ENCODE data around the gene TMEM214.

Gene TMEM214

DNA sequence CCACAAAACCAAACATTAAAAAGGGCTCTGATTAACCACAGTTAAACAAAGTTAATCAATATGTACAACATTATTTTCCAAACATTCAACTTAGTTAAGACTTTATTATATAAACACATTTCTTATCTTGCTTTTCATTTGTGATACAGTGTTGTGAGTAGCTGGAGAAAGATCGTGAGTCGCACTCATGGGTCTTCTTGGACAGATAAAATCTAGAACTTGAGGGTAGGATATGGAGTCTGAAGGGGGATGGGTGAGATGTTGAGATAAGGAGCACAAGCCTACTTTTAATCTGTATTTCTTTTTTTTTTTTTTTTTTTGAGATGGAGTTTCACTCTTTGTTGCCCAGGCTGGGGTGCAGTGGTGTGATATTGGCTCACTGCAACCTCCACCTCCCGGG, 22.6 kb upstream of the TMEM214 start:
- no peak for DNase-seq

DNA sequence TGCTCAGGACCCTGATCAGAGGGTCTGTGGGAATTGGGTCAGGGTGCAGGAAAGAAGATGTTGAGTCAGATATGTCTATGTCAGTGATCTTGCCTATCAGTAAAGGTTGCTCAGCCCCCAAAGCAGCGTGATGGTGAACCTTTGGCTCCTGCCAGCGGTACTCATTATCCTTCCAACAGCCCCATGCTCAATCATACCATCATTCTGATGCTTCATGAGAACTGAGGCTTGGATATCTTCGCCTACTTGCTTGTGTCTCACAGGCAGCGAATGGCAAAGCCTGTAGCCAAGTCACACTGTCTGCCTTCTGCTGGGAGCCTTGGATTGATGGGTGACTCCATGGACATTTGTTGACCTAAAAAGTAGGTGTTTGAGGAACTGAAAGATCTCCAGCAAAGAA, 19.0 kb upstream of the TMEM214 start:
- no peak for DNase-seq

DNA sequence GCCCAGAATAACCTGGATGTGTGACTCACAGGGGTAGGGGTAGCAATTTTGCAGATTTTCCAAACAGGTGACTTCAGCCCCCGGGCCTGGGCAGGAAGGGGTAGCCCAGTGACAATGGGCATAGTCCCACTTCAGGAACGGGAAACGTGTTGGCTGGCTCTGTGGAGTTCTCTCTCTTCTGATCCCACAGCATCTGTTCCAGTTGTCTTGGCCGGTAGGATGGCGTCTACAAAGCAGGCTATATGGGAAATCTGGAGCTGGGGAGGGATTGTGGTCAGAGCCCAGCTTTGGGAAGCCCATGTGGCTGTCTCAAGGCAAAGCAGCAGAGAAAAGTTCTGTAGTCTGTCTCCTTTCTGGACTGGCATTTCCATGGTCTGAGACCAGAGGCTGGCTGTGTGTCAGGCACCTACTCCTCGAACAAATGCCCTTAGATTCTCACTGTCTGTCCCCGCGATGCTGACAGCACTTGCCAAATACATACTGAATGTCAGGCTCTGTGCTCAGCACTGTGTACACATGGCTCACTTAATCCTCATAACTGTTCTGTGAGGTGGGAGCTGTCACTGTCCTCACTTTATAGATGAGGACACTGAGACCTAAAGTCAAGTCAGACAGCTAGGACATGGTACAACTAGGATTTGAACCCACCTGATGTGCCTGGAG, 17.9 kb upstream of the TMEM214 start:
- DNase-seq, result peak in 8 of 51 donors; percentile 5 to 20 (median 15)

DNA sequence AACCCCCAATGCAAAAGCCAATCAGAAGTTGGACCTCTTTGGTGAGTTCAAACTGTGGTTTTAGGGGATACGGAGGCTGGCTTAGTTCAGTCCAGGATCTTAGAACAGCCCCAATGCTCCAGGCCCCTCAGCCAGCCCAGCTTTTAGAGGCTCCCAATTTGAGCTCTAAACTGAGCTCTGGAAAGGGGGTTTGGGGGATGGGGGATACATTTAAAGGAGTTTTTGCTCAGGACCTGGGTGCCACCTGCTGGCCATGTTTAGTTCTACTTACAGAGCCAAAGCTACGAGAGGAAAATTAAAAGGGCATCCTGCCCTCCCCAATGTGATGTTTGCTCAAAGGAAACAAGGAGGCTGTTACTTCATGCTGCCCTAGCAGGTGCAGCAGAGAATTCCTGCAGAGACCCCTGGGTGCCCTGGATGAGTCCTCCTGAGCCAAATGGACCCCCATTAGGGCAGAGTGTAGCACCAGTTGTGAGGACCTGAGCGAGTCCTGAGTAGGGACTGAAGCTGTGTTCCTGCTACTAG, 15.9 kb upstream of the TMEM214 start:
- DNase-seq, result peak in 29 of 51 donors; percentile 5 to 69 (median 27)

DNA sequence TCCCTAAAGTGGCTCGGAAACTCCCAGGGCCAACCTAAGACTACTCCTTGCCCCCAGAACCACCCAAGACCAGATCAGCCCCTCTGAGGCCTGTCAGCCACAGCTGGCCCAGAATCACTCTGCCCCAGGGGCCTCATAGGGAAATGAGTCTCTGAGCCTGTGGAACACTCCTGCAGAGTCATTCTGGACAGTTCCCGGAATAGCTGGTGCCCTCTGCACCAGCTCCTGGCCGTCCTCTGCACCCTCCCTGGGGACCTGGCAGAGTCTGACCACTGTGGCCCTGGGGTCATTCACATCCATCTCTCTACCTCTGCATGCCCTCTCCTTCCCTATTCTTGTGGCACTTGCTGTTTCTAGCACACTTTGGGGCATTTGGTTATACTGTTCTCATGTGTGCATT, 14.6 kb upstream of the TMEM214 start:
- no peak for DNase-seq

DNA sequence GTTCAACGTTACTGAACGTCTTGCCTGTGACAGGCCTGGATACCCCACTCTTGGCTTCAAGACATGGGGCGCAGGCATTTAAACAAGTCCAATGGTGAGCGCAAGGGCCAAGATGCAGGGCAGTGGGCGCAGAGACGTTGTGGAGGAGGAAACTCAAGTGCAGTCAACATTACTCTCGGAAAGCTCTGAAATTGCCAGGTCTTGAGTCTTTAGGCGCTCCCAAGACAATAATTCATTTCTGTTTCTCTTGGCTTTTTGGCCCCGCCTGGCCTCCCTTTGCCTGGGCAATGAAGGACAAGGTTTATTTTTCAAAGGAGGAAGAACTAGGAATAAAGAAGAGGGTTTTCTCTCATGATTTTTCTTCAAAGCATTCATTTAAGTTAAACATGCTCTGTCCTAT, 13.3 kb upstream of the TMEM214 start:
- no peak for DNase-seq

DNA sequence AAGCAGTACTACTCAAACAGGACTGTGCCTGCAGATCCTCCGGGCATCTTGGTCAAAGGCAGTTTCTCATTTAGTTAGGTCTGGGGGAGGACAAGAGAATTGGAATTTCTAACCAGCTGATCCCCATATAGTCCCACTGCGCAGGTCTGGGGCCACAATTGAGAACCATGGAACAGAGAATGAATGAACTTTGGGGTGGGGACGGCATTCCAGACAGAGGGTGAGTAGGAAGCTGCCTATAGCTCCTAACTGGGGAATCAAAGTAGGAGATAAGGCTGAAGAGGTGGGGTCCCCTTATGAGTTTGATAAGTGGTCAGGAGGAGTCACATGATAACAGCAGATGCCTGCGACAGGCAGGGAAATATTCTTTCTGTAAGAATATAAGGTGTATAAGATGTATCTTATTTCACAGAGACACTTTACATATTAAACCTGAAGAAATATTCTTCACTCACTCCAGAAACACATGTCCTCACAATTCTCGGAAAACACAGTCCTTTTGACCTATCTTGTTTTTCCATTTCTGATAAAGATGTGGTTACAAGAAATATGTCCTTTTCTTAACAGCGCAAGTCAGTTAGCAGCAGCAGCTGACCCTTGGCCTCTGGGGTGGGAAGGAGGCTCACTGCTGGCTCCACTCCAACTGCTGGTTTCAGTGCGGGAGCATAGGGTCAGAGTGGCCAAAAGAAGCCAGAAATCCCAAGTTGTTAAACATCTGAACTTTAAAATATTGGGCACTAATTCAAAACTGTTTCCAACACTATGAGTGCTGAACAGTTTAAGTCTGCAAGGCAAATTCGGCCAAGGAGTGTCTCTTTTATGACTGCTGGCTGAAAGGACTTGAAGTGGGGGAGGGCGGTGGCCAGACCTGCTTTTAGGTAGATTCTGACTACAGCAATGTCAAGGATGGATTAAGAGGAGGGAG, 12.6 kb upstream of the TMEM214 start:
- DNase-seq, result no peak

DNA sequence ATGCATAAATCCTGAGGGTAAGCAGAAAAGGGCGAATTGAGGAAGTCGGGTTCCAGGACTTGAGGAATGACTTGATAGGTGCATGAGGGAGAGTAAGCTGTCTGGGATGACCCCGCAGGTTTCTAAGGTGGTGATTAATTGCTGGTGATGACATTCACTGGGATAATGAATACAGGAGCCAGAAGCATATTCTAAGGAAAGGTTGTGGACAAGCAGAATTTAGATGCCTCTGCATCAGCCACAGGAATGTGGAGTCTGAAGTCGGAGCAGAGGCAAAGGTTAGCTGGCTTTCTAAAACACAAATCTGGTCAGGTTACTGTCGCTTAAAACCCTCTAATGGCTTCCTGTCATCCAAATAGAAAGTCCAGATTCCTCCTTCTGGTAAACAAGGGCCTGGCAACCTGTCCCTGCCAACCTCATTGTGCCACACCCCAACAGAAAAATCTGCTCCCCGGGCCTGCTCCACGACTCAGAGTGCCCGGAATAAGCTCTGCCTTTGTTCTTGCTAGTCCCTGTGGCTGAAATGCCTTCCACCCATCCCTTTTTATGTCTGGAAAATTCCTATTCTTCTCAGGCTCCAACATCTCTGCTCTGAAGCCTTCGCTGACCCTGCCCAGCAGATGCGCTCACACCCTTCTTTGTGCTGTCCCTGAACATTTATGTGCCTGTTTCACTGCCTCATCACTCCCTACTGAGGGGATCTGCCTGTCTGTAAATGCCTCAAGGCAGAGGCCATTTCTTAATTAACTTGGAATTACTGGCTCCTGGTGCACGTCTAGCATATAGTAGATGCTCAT, 11.3 kb upstream of the TMEM214 start:
- DNase-seq, result no peak

DNA sequence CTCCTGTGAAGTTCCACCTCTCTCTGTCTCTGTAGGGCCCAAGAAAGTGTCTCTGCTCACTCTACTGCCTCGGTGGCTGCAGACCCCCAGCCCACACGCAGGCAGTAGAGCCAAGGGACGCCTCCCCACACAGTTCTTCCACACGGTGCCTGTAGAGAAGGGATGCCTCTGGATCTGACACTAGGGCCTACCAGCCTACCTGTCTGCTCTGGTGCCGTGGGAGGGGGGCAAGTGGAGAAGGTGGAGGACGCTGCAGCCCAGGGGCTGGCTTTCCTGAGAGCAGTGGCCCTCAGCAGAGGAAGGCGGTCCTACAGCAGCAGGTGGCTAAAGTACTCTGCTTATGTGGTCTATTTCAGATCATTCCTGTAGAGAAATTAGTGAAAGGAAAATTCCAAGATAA, 9.0 kb upstream of the TMEM214 start:
- no peak for DNase-seq

DNA sequence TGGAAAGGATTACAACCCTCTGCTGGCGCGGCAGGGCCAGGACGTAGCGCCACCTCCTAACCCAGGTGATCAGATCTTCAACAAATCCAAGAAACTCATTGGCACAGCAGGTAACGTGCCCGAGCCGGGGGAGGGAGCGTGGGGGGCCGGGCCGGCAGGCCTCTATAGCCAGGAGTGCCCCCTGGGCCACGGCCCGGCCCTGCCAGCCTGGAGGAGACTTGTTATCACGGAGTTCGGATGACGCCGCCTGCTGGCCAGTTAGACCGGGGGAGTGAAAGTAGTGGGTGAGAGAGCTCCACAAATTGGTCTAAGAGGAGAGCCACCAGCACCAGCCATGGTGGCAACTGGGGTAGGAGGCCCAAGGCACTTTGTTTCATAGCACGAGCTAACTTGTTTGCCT, 8.6 kb upstream of the TMEM214 start:
- DNase-seq, result no peak

DNA sequence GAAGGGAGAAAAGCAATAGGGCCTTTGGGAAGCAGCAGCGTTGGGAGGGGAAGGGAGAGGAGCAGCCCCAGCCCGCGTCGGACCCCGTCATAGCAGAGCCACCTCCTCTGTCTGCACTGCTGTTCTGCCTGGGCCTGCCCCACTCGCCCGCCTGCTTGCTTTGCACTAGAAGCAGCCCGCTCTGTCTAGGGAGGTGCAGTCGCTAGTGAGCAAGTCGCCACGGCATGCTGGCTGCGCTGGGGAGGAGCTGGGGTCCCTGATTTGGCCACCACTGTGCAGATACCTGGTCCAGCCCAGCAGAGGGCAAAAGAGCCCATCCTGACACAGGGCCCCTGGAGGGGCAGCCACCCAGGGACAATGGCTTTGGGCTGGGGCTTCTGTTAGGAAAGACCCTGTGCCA, 8.0 kb upstream of the TMEM214 start:
- DNase-seq, result no peak

DNA sequence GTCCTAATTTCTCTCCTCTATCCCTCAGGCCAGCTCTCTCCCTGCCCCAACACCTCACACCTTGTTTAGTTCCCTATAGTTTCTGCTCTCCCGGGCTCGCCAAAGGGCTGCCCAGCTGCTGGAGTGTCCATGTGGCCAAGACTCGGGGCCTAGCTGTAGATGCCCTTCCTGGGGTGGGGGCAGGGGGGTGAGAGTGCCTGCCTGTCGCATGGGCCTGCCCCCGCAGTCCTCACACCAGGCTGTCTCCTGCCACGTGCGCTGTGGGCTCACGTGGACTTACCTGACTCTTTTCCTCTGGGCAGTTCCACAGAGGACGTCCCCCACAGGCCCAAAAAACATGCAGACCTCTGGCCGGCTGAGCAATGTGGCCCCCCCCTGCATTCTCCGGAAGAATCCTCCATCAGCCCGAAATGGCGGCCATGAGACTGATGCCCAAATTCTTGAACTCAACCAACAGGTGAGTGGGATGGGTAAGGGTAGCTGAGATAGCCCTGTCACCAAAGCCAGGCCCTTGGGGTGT, 7.4 kb upstream of the TMEM214 start:
- DNase-seq, result no peak

DNA sequence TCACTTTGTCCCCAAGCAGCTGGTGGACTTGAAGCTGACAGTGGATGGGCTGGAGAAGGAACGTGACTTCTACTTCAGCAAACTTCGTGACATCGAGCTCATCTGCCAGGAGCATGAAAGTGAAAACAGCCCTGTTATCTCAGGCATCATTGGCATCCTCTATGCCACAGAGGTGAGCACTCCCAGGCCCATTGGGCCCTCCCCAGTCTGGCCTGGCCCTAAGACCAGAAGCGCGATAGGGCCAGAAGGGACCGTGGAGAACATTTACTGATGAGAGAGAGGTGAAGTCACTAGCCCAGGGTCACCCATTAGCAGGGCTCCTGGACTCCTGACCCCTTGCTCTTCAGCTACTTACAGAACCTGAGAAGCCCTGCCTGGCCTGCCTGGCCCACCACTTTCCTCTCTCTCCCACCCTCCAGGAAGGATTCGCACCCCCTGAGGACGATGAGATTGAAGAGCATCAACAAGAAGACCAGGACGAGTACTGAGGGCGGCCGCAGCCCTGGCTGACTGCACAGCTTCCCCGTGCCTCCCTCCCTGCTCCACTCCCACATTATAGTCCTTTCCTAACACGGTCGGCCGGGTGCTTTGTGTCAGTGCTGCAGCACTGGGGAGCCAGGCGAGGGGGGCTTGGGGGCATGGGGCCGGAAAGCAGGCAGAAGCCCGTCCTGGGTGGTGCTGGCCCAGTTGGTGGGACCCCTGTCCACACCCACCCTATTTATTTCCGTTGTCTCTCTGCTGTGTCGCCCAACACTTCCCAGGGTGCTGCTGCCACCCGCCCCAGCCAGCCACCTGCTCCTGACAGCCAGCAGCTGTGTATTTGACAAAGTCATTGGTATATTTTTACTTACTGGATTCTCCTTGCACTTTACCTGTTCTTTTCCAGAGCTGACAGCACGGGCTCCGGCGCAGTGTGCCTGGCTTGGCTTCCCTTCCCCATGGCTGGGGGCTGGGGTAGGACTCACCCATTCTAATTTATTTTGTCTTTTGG, 6.6 kb upstream of the TMEM214 start:
- DNase-seq, result no peak

DNA sequence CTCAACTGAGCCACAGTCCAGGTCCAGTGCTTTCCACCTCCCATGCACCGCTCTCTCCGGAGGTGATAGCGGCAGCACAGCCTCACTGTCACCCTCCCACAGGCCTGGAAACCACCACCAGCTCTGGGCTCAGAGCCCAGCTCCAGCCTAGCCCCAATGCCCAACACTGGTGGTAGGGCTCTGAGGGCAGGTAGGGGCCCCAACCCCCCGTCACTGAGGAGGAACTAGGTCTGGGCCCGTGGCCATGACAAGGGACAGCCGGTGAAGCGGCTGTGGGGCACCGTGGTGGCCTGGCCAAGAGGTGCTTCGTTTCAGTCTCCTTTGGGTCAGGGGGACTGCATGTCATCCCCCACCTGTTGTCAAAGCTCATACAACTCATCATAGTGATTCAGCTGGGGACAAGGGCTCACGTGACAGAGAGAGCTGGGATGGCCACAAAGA, 5.5 kb upstream of the TMEM214 start:
- DNase-seq, result no peak

DNA sequence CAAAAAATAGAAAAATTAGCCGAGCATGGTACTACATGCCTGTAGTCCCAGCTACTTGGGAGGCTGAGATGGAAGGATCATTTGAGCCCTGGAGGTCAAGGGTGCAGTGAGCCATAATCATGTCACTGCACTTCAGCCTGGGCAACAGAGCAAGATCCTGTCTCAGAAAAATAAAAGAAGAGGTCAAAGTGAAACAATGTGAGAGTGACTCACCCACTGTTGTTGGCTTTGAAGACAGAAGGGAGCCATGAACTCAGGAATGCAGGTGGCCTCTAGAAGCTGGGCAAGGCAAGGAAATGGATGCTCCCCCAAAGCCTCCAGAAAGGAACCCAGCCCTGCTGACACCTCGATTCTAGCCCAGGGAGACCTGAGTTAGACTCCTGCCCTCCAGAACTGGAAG, 3.7 kb upstream of the TMEM214 start:
- no peak for DNase-seq

DNA sequence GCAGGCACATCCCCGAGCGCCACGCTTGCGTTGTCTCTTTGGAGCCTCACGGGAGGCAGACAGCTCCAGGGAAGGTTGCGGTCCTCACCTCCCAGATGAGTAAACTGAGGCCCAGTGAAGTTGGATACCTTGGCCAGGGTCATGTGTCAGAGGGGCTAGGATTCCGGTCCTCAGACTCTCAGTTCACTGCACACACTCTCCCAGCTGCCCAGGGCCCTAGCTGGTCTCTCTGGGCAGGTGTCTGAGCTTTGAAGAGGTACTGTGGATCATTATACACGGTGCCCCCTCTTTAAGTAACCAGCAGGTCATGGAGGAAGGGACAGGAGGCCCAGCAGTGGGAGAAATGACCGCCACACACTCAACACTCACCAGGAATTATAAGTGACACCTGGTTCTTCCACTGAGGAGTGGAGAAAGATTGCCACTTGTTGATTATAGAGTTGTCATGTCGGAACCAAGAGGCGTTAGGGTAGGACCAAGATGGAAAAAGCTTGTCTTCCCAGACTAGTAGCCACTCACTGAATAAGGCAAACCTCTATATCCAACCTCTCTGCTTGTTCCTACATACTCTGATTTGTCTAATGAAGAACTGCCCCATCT, 588 bp downstream of the TMEM214 start:
- no peak for DNase-seq

DNA sequence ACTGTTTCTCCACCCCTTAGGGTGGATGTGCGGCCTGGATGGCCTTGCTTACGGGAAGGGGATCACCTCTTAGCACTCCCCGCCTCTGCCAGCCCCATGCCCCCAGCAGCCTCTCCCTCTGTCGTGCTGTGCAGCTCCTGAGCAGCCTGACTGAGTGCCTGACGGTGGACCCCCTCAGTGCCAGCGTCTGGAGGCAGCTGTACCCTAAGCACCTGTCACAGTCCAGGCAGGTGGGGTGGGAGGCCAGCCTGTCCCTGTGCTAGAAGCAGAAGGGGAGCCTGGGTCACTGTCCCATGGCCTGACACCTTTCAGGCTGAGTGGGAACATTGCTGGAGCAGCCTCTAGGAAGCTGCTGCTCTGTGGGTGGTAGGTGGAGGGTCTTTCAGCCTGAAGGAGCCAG, 5.2 kb downstream of the TMEM214 start:
- no peak for DNase-seq

DNA sequence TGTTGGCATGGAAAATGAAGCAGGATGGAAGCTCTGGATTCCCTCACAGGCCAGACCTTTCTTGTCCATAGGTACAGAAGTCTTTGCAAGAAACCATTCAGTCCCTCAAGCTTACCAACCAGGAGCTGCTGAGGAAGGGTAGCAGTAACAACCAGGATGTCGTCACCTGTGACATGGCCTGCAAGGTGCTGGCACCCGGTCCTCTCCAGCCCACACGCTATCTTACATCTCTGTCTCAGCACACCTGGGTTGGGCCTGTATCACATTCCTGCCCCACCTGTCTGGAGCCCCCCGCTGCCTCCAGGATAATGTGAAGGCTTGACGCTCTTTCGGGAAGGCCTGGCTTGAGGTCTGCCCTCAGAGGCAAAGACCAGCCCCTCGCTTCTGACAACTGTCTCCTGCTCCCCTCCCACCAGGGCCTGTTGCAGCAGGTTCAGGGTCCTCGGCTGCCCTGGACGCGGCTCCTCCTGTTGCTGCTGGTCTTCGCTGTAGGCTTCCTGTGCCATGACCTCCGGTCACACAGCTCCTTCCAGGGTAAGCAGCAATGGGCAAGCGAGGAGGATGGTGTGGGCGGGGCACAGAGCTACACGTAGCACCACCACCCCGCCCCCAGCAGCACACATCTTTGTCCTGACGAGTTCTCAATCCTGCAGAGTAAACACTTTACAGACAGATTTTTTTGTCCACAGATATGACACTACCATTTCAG, 6.0 kb downstream of the TMEM214 start:
- no peak for DNase-seq

DNA sequence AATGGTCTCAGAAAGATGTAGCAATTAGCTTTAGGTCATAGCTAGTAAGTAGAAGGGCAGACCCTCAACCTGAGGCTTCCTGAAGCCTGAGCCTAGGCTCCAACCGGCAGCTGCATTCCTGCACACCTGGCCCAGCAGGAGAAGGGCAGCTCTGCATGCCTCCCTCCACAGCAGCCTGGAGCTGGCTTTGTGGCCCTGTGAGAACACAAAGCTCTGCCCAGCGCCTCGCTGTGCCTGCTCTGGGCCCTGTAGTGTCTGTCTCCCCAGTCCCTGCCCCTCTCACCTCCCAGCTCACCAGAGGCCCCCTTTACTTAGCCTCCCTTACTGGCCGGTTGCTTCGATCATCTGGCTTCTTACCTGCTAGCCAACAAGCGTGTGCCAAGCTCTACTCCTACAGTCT, 6.7 kb downstream of the TMEM214 start:
- DNase-seq, result no peak

All from hypothalamus (tissue), 51 donors.